ENCODE data around the gene TMEM156.
"Not testable (repeated sequence)": the region's sequence is repeated elsewhere in the genome, so short reads cannot be mapped to it uniquely, and the experiment has no call there.

TMEM156 gene

GRCh38 chr4:38994135-38994534 lies 38.1 kb downstream of the TMEM156 start:
- Histone ChIP-seq H3K4me3 (ENCODE audit: low read length) (no peak overlapping the region), H2AFZ (ENCODE audit: low read depth, low read length) (no peak overlapping the region), H3K4me2 (ENCODE audit: low read length) (no peak overlapping the region), H4K20me1 (ENCODE audit: insufficient read depth, low read length) (no peaks in the 10 kb centered on the region), H3K36me3 (replicated peaks; ENCODE audit: low read depth, low read length) (peaks cover 27% of the 10 kb centered on the region), H3K79me2 (ENCODE audit: low read length) (no peaks in the 10 kb centered on the region), H3K27me3 (ENCODE audit: low read depth, low read length) (no peaks in the 10 kb centered on the region), H3K27ac (ENCODE audit: low read length) (no peak overlapping the region), H3K4me1 (ENCODE audit: low read length) (peaks cover 9% of the 10 kb centered on the region), H3K9me3 (ENCODE audit: insufficient read depth, low read length) (no peaks in the 10 kb centered on the region), H3K9ac (ENCODE audit: low read length) (no peak overlapping the region)
- no peak for TF ChIP-seq EZH2phosphoT487 (IDR thresholded peaks at IDR 0.05; ENCODE audit: low read depth)
- TF ChIP-seq CTCF (IDR thresholded peaks at IDR 0.05; ENCODE audit: low read depth, low read length), result no peak

DNA sequence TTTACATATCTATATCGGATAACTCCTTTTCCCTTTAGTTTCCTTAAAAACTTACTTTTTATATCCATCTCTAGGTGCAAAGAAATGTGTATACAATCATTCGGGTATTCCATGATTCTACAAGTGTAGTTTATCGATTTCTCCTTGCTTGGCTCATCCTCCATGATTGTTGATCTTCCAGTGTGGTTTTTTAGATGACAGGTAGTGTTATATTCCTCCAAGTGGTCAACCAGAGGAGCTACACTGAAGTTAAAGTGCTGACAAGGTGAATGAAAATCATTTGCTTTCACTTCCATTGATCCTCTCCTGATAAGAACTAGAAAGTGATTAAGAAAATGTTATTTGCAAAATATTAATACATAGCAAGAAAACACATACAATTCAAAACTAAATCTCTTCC lies 38.5 kb downstream of the TMEM156 start:
- H3K4me3 ChIP-seq (ENCODE audit: low read length), result no peak overlapping the region
- no peak for TF ChIP-seq CTCF (IDR thresholded peaks at IDR 0.05; ENCODE audit: low read depth, low read length)
- TF ChIP-seq EZH2phosphoT487 (IDR thresholded peaks at IDR 0.05; ENCODE audit: low read depth), result no peak
- H4K20me1 ChIP-seq (ENCODE audit: insufficient read depth, low read length), result no peaks in the 10 kb centered on the region
- H3K9me3 ChIP-seq (ENCODE audit: insufficient read depth, low read length), result no peaks in the 10 kb centered on the region
- H3K4me2 ChIP-seq (ENCODE audit: low read length), result no peak overlapping the region
- H3K9ac ChIP-seq (ENCODE audit: low read length), result no peak overlapping the region
- H3K79me2 ChIP-seq (ENCODE audit: low read length), result no peaks in the 10 kb centered on the region
- no peak overlapping the region for H3K27ac ChIP-seq (ENCODE audit: low read length)
- peaks cover 10% of the 10 kb centered on the region for H3K4me1 ChIP-seq (ENCODE audit: low read length)
- no peaks in the 10 kb centered on the region for H3K27me3 ChIP-seq (ENCODE audit: low read depth, low read length)
- H3K36me3 ChIP-seq (replicated peaks; ENCODE audit: low read depth, low read length), result peaks cover 26% of the 10 kb centered on the region
- H2AFZ ChIP-seq (ENCODE audit: low read depth, low read length), result no peak overlapping the region

- H3K79me2 ChIP-seq (ENCODE audit: low read length), result no peaks in the 10 kb centered on the region
- H3K4me1 ChIP-seq (ENCODE audit: low read length), result peaks cover 30% of the 10 kb centered on the region
- H3K4me2 ChIP-seq (ENCODE audit: low read length), result no peak overlapping the region
- H3K4me3 ChIP-seq (ENCODE audit: low read length), result no peak overlapping the region
- no peaks in the 10 kb centered on the region for H4K20me1 ChIP-seq (ENCODE audit: insufficient read depth, low read length)
- no peak overlapping the region for H3K27ac ChIP-seq (ENCODE audit: low read length)
- peaks cover 21% of the 10 kb centered on the region for H3K36me3 ChIP-seq (replicated peaks; ENCODE audit: low read depth, low read length)
- TF ChIP-seq CTCF (IDR thresholded peaks at IDR 0.05; ENCODE audit: low read depth, low read length), result no peak
- TF ChIP-seq EZH2phosphoT487 (IDR thresholded peaks at IDR 0.05; ENCODE audit: low read depth), result no peak
- no peaks in the 10 kb centered on the region for H3K27me3 ChIP-seq (ENCODE audit: low read depth, low read length)
- H2AFZ ChIP-seq (ENCODE audit: low read depth, low read length), result no peak overlapping the region
- no peak overlapping the region for H3K9ac ChIP-seq (ENCODE audit: low read length)
- H3K9me3 ChIP-seq (ENCODE audit: insufficient read depth, low read length), result no peaks in the 10 kb centered on the region
These were observed 42.0 kb downstream of the TMEM156 start for GRCh38 chr4:38990241-38990640.

- H3K9me3 ChIP-seq (ENCODE audit: insufficient read depth, low read length), result no peaks in the 10 kb centered on the region
- no peak overlapping the region for H2AFZ ChIP-seq (ENCODE audit: low read depth, low read length)
- H3K9ac ChIP-seq (ENCODE audit: low read length), result no peak overlapping the region
- TF ChIP-seq CTCF (IDR thresholded peaks at IDR 0.05; ENCODE audit: low read depth, low read length), result no peak
- no peak for TF ChIP-seq EZH2phosphoT487 (IDR thresholded peaks at IDR 0.05; ENCODE audit: low read depth)
- H3K27ac ChIP-seq (ENCODE audit: low read length), result no peak overlapping the region
- H3K4me2 ChIP-seq (ENCODE audit: low read length), result no peak overlapping the region
- H3K4me3 ChIP-seq (ENCODE audit: low read length), result no peak overlapping the region
- H3K27me3 ChIP-seq (ENCODE audit: low read depth, low read length), result no peaks in the 10 kb centered on the region
- H3K79me2 ChIP-seq (ENCODE audit: low read length), result no peaks in the 10 kb centered on the region
- peaks cover 21% of the 10 kb centered on the region for H3K36me3 ChIP-seq (replicated peaks; ENCODE audit: low read depth, low read length)
- peaks cover 38% of the 10 kb centered on the region for H3K4me1 ChIP-seq (ENCODE audit: low read length)
- H4K20me1 ChIP-seq (ENCODE audit: insufficient read depth, low read length), result no peaks in the 10 kb centered on the region
These were observed 42.7 kb downstream of the TMEM156 start for GRCh38 chr4:38989487-38989886.

GRCh38 chr4:38988353-38988752 lies 43.9 kb downstream of the TMEM156 start:
- Histone ChIP-seq H3K36me3 (replicated peaks; ENCODE audit: low read depth, low read length) (peaks cover 17% of the 10 kb centered on the region), H3K4me1 (ENCODE audit: low read length) (peaks cover 38% of the 10 kb centered on the region)
- not testable (repeated sequence) for H3K9me3 ChIP-seq (ENCODE audit: insufficient read depth, low read length); H4K20me1 ChIP-seq (ENCODE audit: insufficient read depth, low read length); H3K79me2 ChIP-seq (ENCODE audit: low read length); H2AFZ ChIP-seq (ENCODE audit: low read depth, low read length); H3K4me3 ChIP-seq (ENCODE audit: low read length); H3K4me2 ChIP-seq (ENCODE audit: low read length); H3K27ac ChIP-seq (ENCODE audit: low read length); H3K27me3 ChIP-seq (ENCODE audit: low read depth, low read length); H3K9ac ChIP-seq (ENCODE audit: low read length)
